Thyroid gland (tissue), 4 donors: ENCODE results near the gene SMIM23. TPM values are rescaled to one million over a fixed set of nuclear protein-coding genes. Genes with fewer than 3 reads are reported as not detected.

Experiments used
- DNase-seq, 2 donors: peaks; one replicate each; pipeline ENCODE4 v3.0.0-alpha.2; 2019
- H3K27ac ChIP-seq, 3 donors: fragments of 200-600 bp; sonication (generic); 1 replicate in 2 of 3; 2 replicates in 1 of 3; pipeline ENCODE4 v1.5.1; 2016 to 2019; ENCODE audit warnings: mild to moderate bottlenecking in 1 of 3, moderate library complexity in 1 of 3
- H3K27me3 ChIP-seq: fragments of 200-600 bp; sonication (generic); one replicate; pipeline ENCODE4 v1.5.1; 2019
- H3K36me3 ChIP-seq, 2 donors: fragments of 200-600 bp; sonication (generic); one replicate each; pipeline ENCODE4 v1.5.1; 2016 to 2019
- H3K4me1 ChIP-seq, 2 donors: fragments of 200-600 bp; sonication (generic); one replicate each; pipeline ENCODE4 v1.5.1; 2017 to 2019
- H3K4me3 ChIP-seq, 3 donors: fragments of 200-600 bp; sonication (generic); replicated peaks in 1 of 3; 1 replicate in 2 of 3; 2 replicates in 1 of 3; pipeline ENCODE4 v1.5.1; 2016; ENCODE audit warnings: mild to moderate bottlenecking in 1 of 3
- H3K9me3 ChIP-seq: fragments of 200-600 bp; sonication (generic); one replicate; pipeline ENCODE4 v1.5.1; 2017
- CTCF ChIP-seq, 6 experiments: fragments of 200-600 bp in 3 of 6; fragments of 450-650 bp in 3 of 6; sonication (generic) in 3 of 6; IDR thresholded peaks; one replicate each; pipeline ENCODE4 v1.5.1; 2016 to 2019; ENCODE audit warnings: antibody characterized with exemption in 6 of 6, mild to moderate bottlenecking in 2 of 6, inconsistent platforms in 1 of 6, moderate library complexity in 1 of 6
- POLR2A ChIP-seq, 2 donors: fragments of 450-650 bp; IDR thresholded peaks; one replicate each; pipeline ENCODE4 v1.6.1; 2017; ENCODE audit warnings: antibody characterized with exemption in 2 of 2, mild to moderate bottlenecking in 2 of 2, moderate library complexity in 1 of 2
- WGBS, 2 donors: methylation state at CpG; one replicate each; pipeline ENCODE4 v1.1.5; 2017; 5-methylcytosine and 5-hydroxymethylcytosine counted together
- intact Hi-C: fragments of 100-400 bp; cut with DNase I; formaldehyde crosslinking; loops from one replicate; pipeline ENCODE4 v1.15.1; 2023
- total RNA-seq, 4 donors: library from RNA; depleted of rRNA; stranded (reverse); fragments of >200 nt; gene quantifications; one replicate each; pipeline ENCODE4 v1.2.3, GENCODE V29; 2016

The SMIM23 gene
- not detected for total RNA-seq

DNA sequence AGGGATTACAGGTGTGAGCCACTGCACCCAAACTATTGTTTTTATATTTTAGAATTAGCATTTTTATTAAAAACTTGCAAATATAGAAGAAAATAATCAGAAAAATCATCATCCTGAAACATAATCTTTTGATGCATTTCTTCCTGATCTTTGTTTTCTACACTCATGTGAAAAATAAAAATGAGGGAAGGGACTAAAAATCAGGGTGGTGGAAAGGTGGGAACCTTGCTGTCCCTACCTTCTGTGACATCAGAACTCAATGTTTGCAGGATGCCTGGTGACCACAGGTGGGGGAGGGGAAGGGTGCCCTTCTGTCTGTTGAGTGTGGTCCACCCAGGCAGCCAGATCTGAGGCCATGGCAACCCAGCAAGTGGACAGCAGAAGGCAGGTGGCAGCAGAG, at the start of gene SMIM23:
SMIM23 (plus strand) TSS at position 301 of the 400 bp plus-strand sequence; CDS start at position 356, 55 bp downstream.
- DNase-seq: no peak
- intact Hi-C loops: no loop called here
- no peaks in the 10 kb centered on the region for H3K27me3 ChIP-seq

GRCh38 chr5:171736976-171737891, 48.4 kb upstream of the SMIM23 start:
- peak; percentile 74 to 76 for DNase-seq
- intact Hi-C loops: no loop called here
- Histone ChIP-seq H3K27ac (peak overlapping the region; percentile 21 to 72 (median 49)), H3K27me3 (no peaks in the 10 kb centered on the region), H3K36me3 (no peaks in the 10 kb centered on the region), H3K4me3 (no peak overlapping the region), H3K9me3 (no peaks in the 10 kb centered on the region), H3K4me1 (peaks cover 7 to 19% of the 10 kb centered on the region in 2 donors)
- TF ChIP-seq POLR2A (IDR thresholded peaks at IDR 0.05) (no peak), CTCF (IDR thresholded peaks at IDR 0.05) (peak in 3 of 6 experiments; percentile 12 to 15 (median 15))
- 20 to 23% methylated on average over 11 of the region's 11 CpGs for WGBS, 2 donors

More for the DNA sequence above, at the start of gene SMIM23:
- no peaks in the 10 kb centered on the region for H3K36me3 ChIP-seq
- no peaks in the 10 kb centered on the region for H3K9me3 ChIP-seq
- H3K4me1 ChIP-seq: no peaks in the 10 kb centered on the region
- no peak within 1 kb of the TSS for H3K4me3 ChIP-seq
- no peak within 1 kb of the TSS for H3K27ac ChIP-seq
- no peak for TF ChIP-seq CTCF (IDR thresholded peaks at IDR 0.05)
- TF ChIP-seq POLR2A (IDR thresholded peaks at IDR 0.05): no peak

DNA sequence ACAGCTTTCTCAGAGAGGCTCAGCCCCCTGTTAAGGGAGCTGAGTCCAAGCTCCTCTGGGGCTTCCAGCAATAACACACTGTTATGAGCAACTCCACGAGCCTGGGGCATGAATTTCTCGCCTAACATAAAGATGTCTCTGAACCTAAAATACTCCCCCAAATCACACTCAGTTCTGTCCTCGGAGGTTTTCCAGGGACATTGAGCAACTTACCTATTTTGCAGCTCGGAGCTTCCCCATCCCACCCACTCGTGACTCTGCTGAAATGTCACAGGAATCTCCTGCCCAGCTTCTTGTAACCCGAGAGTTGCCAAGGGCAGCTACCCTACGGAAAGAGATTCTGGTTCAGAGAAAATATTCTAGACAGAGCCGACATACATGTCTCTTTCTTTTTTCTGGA, 47.1 kb upstream of the SMIM23 start:
- no peak for DNase-seq
- intact Hi-C loops: no loop called here
- H3K27ac ChIP-seq: peak overlapping the region in 1 of 3 donors; percentile 72
- H3K9me3 ChIP-seq: no peaks in the 10 kb centered on the region
- H3K27me3 ChIP-seq: no peaks in the 10 kb centered on the region
- no peaks in the 10 kb centered on the region for H3K36me3 ChIP-seq
- WGBS, 2 donors: 84 to 91% methylated on average over 8 of the region's 8 CpGs
- TF ChIP-seq CTCF (IDR thresholded peaks at IDR 0.05) (no peak), POLR2A (IDR thresholded peaks at IDR 0.05) (no peak)
- peaks cover 7 to 19% of the 10 kb centered on the region in 2 donors for H3K4me1 ChIP-seq
- no peak overlapping the region for H3K4me3 ChIP-seq

GRCh38 chr5:171739271-171739670, 46.3 kb upstream of the SMIM23 start:
- Histone ChIP-seq H3K27ac (no peak overlapping the region), H3K27me3 (no peaks in the 10 kb centered on the region), H3K9me3 (no peaks in the 10 kb centered on the region), H3K4me3 (no peak overlapping the region), H3K4me1 (peaks cover 7 to 19% of the 10 kb centered on the region in 2 donors), H3K36me3 (no peaks in the 10 kb centered on the region)
- WGBS, 2 donors: 91 to 96% methylated on average over 6 of the region's 6 CpGs
- intact Hi-C loops: no loop called here
- DNase-seq: no peak
- TF ChIP-seq CTCF (IDR thresholded peaks at IDR 0.05) (no peak), POLR2A (IDR thresholded peaks at IDR 0.05) (no peak)

- 74 to 87% methylated on average over 5 to 6 of the region's 6 CpGs for WGBS, 2 donors
- H3K27ac ChIP-seq: no peak overlapping the region
- intact Hi-C loops: no loop called here
- peaks cover 11 to 14% of the 10 kb centered on the region in 2 donors for H3K4me1 ChIP-seq
- no peaks in the 10 kb centered on the region for H3K36me3 ChIP-seq
- H3K4me3 ChIP-seq: no peak overlapping the region
- H3K9me3 ChIP-seq: no peaks in the 10 kb centered on the region
- H3K27me3 ChIP-seq: no peaks in the 10 kb centered on the region
- DNase-seq: no peak
- TF ChIP-seq CTCF (IDR thresholded peaks at IDR 0.05) (no peak), POLR2A (IDR thresholded peaks at IDR 0.05) (no peak)
Measured at GRCh38 chr5:171743436-171744076, 42.1 kb upstream of the SMIM23 start.
